Progenitor cell of endocrine pancreas (in vitro differentiated cells): Measurements from ENCODE around the gene SPATA46. TPM values are rescaled to one million over a fixed set of nuclear protein-coding genes. Genes with fewer than 3 reads are reported as not detected.
"Not testable (repeated sequence)": the region's sequence is repeated elsewhere in the genome, so short reads cannot be mapped to it uniquely, and the experiment has no call there.

Experiments used
- DNase-seq: peaks from one replicate; pipeline ENCODE4 v3.0.0; 2021; ENCODE audit warnings: low spot score; ENCODE audit not compliant: unreplicated experiment
- H3K27ac Mint-ChIP-seq: 2 replicates; pipeline ENCODE4 v1.8.0; 2021; ENCODE audit warnings: mild to moderate bottlenecking, moderate library complexity, mixed read lengths
- H3K27me3 Mint-ChIP-seq: 2 replicates; pipeline ENCODE4 v1.8.0; 2021; ENCODE audit warnings: mixed read lengths
- H3K36me3 Mint-ChIP-seq: 2 replicates; pipeline ENCODE4 v1.8.0; 2022; ENCODE audit warnings: mixed read lengths; ENCODE audit not compliant: insufficient read depth
- H3K4me1 Mint-ChIP-seq: 2 replicates; pipeline ENCODE4 v1.8.0; 2021; ENCODE audit warnings: low read depth, mixed read lengths
- H3K4me3 Mint-ChIP-seq: 2 replicates; pipeline ENCODE4 v1.8.0; 2021; ENCODE audit warnings: low read depth, mild to moderate bottlenecking, moderate library complexity, mixed read lengths
- H3K9me3 Mint-ChIP-seq: 2 replicates; pipeline ENCODE4 v1.8.0; 2021; ENCODE audit warnings: low read depth, mixed read lengths
- long read RNA-seq: library from polyadenylated mRNA; unstranded; transcript quantifications from one replicate; pipeline ENCODE4 v2.0.0, GENCODE V29; 2020
- total RNA-seq: library from RNA; stranded (reverse); gene quantifications from 2 replicates; pipeline ENCODE4 v1.2.1, GENCODE V29; 2021
- TF ChIP-seq, protein P1 (sequence below): fragments of 200-600 bp; sonication (generic); IDR thresholded peaks from one replicate; pipeline ENCODE4 v1.5.0; 2021; ENCODE audit warnings: antibody characterized with exemption, mild to moderate bottlenecking; ENCODE audit not compliant: unreplicated experiment

The SPATA46 gene, protein sequence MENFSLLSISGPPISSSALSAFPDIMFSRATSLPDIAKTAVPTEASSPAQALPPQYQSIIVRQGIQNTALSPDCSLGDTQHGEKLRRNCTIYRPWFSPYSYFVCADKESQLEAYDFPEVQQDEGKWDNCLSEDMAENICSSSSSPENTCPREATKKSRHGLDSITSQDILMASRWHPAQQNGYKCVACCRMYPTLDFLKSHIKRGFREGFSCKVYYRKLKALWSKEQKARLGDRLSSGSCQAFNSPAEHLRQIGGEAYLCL
- not detected in 2 replicates for total RNA-seq
- long read RNA-seq = 0 reads

DNA sequence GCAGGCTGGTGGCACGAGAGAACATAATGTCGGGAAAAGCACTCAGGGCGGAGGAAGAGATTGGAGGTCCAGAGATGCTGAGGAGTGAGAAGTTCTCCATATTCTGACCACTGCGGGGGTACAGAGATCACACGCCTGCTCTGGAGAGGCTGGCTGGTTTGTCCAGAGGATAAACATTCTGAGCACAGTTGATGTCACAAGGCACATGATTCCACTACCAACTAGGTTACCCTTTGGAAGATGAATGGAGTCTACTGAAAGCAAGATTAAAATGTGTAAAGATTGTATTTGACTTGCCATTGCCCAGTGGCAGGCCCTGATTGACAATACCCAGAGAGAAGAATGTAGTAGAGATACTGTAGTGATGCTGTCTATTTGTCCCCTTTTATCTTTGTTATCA, at the start of gene SPATA46:
Gene SPATA46 (minus strand): TSS at position 164 of the 400 bp plus-strand sequence. CDS start 64 bp downstream, at position 100.
- TF ChIP-seq, protein P1, sequence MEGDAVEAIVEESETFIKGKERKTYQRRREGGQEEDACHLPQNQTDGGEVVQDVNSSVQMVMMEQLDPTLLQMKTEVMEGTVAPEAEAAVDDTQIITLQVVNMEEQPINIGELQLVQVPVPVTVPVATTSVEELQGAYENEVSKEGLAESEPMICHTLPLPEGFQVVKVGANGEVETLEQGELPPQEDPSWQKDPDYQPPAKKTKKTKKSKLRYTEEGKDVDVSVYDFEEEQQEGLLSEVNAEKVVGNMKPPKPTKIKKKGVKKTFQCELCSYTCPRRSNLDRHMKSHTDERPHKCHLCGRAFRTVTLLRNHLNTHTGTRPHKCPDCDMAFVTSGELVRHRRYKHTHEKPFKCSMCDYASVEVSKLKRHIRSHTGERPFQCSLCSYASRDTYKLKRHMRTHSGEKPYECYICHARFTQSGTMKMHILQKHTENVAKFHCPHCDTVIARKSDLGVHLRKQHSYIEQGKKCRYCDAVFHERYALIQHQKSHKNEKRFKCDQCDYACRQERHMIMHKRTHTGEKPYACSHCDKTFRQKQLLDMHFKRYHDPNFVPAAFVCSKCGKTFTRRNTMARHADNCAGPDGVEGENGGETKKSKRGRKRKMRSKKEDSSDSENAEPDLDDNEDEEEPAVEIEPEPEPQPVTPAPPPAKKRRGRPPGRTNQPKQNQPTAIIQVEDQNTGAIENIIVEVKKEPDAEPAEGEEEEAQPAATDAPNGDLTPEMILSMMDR = no peak
- H3K27me3 Mint-ChIP-seq = no peaks in the 10 kb centered on the region
- H3K9me3 Mint-ChIP-seq = no peaks in the 10 kb centered on the region
- H3K27ac Mint-ChIP-seq = no peak within 1 kb of the TSS
- no peaks in the 10 kb centered on the region for H3K36me3 Mint-ChIP-seq
- no peak for DNase-seq
- H3K4me1 Mint-ChIP-seq = peaks cover 8% of the 10 kb centered on the region
- H3K4me3 Mint-ChIP-seq = no peak within 1 kb of the TSS

DNA sequence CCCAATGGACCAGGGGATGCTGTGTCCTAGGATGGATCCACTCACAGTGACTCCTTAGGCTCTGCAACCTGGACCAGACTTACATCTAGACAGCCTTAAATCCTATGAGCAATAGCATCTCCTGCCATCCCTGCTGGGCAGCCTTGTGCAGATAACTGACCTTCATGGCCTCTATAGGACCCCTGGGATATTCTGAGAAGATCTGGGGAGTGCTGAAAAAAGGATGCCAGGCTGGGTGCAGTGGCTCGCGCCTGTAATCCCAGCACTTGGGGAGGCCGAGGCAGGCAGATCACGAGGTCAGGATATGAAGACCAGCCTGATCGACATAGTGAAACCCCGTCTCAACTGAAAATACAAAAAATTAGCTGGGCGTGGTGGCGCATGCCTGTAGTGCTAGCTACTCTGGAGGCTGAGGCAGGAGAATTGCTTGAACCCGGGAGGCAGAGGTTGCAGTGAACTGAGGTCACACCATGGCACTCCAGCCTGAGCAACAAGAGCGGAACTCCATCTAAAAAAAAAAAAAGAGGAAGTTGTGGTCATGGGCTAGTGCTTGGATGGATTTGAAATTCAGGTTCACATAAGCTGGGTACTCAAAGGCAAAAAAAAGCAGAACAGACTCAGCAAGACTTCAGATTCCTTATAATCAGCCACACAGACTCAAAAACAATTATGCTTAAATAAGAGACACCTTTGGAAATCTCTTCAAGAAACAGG, 46.2 kb upstream of the SPATA46 start:
- H3K27ac Mint-ChIP-seq = no peak overlapping the region
- H3K27me3 Mint-ChIP-seq = no peaks in the 10 kb centered on the region
- no peaks in the 10 kb centered on the region for H3K36me3 Mint-ChIP-seq
- TF ChIP-seq, protein P1 = no peak
- no peak for DNase-seq
- H3K4me3 Mint-ChIP-seq = no peak overlapping the region
- no peaks in the 10 kb centered on the region for H3K4me1 Mint-ChIP-seq
- peaks cover 14% of the 10 kb centered on the region for H3K9me3 Mint-ChIP-seq

DNA sequence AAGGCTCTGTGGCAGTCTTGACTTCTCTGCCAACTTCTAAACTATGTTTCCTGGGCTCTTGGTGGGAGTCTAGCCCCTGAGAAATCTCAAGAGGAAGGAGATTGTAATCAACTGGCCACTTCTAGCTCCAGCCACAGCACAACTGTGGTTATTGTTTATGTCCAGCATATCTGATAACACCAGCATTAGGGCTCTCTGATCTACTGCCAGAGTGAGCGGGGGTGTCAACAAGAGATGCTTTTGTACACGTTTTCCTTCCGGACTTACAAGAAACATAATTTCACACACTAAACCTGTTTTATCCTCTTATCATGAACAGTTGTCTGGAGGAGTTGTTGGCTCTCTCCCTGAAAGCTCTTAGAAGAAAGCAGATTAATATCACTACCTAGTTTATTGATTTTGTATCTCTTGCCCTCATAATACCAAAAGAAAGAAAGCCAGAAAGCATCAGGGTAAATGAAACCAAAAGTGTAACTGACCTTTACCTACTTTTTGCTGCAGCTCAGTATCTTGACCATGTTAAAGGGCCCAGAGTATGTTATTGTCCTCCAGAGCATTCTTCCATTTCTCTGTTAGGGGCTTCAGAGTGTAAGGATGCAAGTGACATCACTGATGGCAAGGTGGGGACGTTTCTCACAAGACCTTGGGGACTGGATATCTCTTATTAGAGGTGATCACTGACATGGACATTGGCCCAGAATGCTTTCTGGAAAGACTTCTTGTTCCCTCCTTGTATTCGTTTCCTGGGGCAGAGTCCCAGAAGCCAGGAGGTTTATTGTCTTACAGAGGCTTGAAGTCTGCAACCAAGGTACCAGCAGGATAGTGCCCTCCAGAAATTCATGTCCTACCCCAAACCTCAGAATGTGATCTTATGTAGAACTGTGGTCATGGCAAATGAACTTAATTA, 44.9 kb upstream of the SPATA46 start:
- H3K36me3 Mint-ChIP-seq = no peaks in the 10 kb centered on the region
- H3K27ac Mint-ChIP-seq = no peak overlapping the region
- H3K4me1 Mint-ChIP-seq = no peaks in the 10 kb centered on the region
- H3K4me3 Mint-ChIP-seq = no peak overlapping the region
- DNase-seq = no peak
- TF ChIP-seq, protein P1 = no peak
- H3K9me3 Mint-ChIP-seq = peaks cover 14% of the 10 kb centered on the region
- H3K27me3 Mint-ChIP-seq = no peaks in the 10 kb centered on the region

DNA sequence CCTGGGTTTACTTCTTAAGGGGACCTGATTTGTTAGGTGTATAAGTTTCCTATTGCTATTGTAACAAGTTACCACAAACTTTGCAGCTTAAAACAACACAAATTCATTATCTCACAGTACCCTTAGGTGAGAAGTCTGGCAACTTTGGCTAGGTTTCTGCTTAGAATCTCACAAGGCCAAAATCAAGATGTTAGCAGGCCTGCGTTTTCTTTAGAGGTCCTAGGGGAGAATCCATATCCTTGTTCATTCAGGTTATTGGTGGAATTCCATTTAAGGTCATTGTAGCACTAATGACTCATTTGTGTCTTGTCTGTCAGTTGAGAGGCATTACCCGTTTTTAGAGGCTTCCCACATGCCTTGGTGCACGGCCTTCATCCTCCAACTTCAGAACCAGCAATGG, 43.5 kb upstream of the SPATA46 start:
- TF ChIP-seq, protein P1 = no peak
- H3K27ac Mint-ChIP-seq = no peak overlapping the region
- DNase-seq = no peak
- no peaks in the 10 kb centered on the region for H3K4me1 Mint-ChIP-seq
- peaks cover 19% of the 10 kb centered on the region for H3K9me3 Mint-ChIP-seq
- no peaks in the 10 kb centered on the region for H3K36me3 Mint-ChIP-seq
- H3K4me3 Mint-ChIP-seq = no peak overlapping the region
- H3K27me3 Mint-ChIP-seq = no peaks in the 10 kb centered on the region

DNA sequence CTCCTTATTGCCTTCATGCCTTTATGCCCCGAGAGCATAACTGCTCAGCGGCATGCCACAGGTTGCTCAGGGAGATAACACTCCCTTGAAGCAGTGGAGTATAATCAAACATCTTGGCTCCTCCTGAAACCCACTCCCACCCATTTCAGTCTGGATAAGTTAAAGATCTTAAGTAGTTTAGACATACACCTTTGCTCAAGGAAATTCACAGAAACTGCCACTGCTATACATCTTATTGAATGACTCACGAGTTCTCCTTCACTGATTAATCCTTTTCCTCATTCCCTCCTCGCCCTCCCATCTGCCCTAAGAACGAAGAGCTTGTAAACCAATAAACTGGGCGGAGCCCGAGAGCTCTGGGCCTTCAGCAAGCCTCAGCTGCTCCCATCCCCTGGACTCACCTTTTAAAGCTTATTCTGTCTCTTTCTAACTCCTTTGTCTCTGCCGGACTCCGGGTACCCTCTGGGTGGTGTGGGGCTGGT, 42.8 kb upstream of the SPATA46 start:
- DNase-seq, H3K27me3 Mint-ChIP-seq, H3K27ac Mint-ChIP-seq: not testable (repeated sequence)

DNA sequence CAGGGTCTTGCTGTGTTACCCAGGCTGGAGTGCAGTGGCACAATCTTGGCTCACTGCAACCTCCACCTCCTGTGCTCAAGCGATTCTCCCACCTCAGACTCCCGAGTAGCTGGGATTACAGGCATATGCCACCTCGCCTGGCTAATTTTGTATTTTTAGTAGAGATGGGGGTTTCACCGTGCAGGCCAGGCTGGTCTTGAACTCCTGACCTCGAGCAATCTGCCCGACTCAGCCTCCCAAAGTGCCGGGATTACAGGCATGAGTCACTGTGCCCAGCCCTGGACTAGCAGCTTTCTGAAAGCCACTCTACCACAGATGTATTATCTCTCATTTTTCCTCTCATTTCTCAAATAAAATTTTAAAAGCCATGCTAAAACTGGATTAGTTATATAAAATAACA, 41.9 kb upstream of the SPATA46 start:
- not testable (repeated sequence) for H3K4me1 Mint-ChIP-seq, DNase-seq, H3K36me3 Mint-ChIP-seq, H3K4me3 Mint-ChIP-seq, H3K27ac Mint-ChIP-seq, H3K27me3 Mint-ChIP-seq
- peaks cover 15% of the 10 kb centered on the region for H3K9me3 Mint-ChIP-seq

More for the DNA sequence above, 42.8 kb upstream of the SPATA46 start:
- peaks cover 19% of the 10 kb centered on the region for H3K9me3 Mint-ChIP-seq
- H3K4me3 Mint-ChIP-seq, H3K4me1 Mint-ChIP-seq, H3K36me3 Mint-ChIP-seq: not testable (repeated sequence)
